Mesodermal cell (in vitro differentiated cells): Measurements from ENCODE around the gene EPGN.

Experiments used
- H3K27ac ChIP-seq: 2 replicates; pipeline ENCODE4 v1.7.0; 2013; ENCODE audit warnings: mild to moderate bottlenecking, low read depth, low read length, moderate library complexity; ENCODE audit not compliant: severe bottlenecking
- H3K36me3 ChIP-seq: 2 replicates; pipeline ENCODE4 v1.7.1; 2013; ENCODE audit warnings: mild to moderate bottlenecking, low read length, moderate library complexity; ENCODE audit not compliant: control insufficient read depth, insufficient read depth
- H3K4me1 ChIP-seq: one replicate; pipeline ENCODE4 v1.7.1; 2013; ENCODE audit warnings: mild to moderate bottlenecking, low read length; ENCODE audit not compliant: insufficient read depth, control insufficient read depth, poor library complexity, severe bottlenecking
- H3K4me3 ChIP-seq: 2 replicates; pipeline ENCODE4 v1.7.0; 2013; ENCODE audit warnings: low read length, control low read depth, mild to moderate bottlenecking; ENCODE audit not compliant: insufficient read depth, poor library complexity, severe bottlenecking; ENCODE audit errors: extremely low read depth
- H3K9me3 ChIP-seq: 2 replicates; pipeline ENCODE4 v1.7.1; 2013; ENCODE audit warnings: mild to moderate bottlenecking, low read length, moderate library complexity; ENCODE audit not compliant: control insufficient read depth
- WGBS, 2 experiments: methylation state at CpG; one replicate each; pipeline ENCODE4 v1.1.5; 2013; ENCODE audit warnings: missing lambda C conversion rate in 2 of 2; ENCODE audit not compliant: insufficient coverage in 2 of 2; 5-methylcytosine and 5-hydroxymethylcytosine counted together

The EPGN gene

DNA sequence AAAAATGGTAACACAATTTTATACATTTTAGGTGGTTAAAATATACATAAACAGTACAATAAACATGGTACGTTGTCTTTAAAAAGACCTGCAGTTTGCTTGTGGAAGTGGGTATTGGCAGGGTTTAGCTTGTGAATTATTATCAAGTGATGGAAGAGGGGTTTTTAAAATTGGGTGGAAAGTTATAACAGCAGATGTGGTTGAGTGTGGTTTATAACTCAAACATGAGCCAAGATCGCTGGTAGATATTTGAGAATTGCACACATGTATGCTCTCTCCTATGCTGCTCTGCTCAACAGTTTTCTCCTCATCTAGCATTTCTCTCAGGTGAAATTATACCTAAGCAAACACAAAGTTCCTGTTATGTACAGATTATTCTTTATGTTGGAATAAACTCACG, 14.0 kb downstream of the EPGN start:
- Histone ChIP-seq H3K36me3 (no peaks in the 10 kb centered on the region), H3K27ac (no peak overlapping the region), H3K9me3 (no peaks in the 10 kb centered on the region), H3K4me3 (no peak overlapping the region), H3K4me1 (no peaks in the 10 kb centered on the region)
- 90% methylated on average over 2 of the region's 3 CpGs; no CpG with 5 or more reads in 1 of the 2 experiments for WGBS, 2 experiments

DNA sequence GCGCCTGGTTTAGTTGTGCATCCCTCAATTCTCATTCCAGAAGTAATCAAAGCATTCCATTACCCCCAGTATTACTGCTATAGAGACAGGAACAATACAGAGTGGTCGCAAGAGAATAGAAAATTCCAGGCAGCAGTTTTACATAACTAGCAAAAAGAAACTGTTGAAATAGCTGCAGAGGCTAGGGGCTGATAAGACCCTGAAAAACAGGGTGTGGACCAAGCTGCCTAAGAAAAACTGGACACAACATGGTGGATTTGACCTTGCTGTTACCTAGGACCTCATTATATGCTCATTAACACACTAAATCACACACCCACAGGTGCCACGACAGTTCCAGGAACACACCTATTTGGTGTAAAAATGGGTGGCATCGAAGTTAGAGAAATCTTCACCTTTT, 15.4 kb downstream of the EPGN start:
- no peaks in the 10 kb centered on the region for H3K9me3 ChIP-seq
- H3K27ac ChIP-seq: no peak overlapping the region
- H3K36me3 ChIP-seq: no peaks in the 10 kb centered on the region
- 44 to 100% methylated on average over 1 of the region's 4 CpGs for WGBS, 2 experiments
- no peaks in the 10 kb centered on the region for H3K4me1 ChIP-seq
- H3K4me3 ChIP-seq: no peak overlapping the region

DNA sequence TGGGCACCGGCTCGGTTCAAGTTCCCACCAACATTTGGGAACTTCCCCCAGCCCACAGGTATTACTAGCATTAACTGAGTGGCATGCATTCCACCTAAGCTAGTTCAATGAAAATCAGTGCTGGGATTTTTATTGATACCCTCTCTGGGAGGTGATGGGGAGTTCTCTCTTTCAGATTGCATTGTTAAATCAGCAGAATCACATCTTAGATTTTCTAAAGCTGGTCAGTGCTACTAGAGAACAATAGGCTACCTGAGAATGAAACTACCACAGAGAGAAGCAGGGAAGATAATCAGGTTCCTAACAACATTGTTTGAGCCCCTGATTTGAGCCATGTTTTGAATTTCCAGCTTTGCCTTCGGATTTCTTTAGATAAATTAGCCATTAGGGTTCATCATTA, 16.0 kb downstream of the EPGN start:
- H3K36me3 ChIP-seq: no peaks in the 10 kb centered on the region
- H3K27ac ChIP-seq: no peak overlapping the region
- no peaks in the 10 kb centered on the region for H3K9me3 ChIP-seq
- 83 to 100% methylated on average over 1 to 2 of the region's 3 CpGs for WGBS, 2 experiments
- no peak overlapping the region for H3K4me3 ChIP-seq
- H3K4me1 ChIP-seq: no peaks in the 10 kb centered on the region

DNA sequence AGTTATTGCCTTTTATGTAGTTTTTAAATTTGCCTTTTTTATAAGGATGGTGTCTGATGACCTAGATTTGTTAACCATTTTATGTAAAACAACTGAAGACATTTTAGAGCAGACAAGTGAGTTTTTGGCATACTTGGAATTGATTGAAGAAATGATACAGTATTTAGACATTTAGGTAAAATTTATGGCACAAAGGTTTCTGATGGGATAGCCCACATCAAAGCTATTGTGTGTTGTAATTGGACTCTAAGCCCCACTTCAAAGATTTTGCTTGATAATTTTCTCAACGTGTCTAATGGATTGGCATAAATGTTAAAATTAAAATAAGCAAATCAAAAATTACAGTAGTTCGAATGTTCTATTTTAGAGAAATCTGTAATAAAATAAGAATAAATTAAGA, 17.6 kb downstream of the EPGN start:
- no peak overlapping the region for H3K4me3 ChIP-seq
- H3K36me3 ChIP-seq: no peaks in the 10 kb centered on the region
- no peaks in the 10 kb centered on the region for H3K4me1 ChIP-seq
- no peaks in the 10 kb centered on the region for H3K9me3 ChIP-seq
- no peak overlapping the region for H3K27ac ChIP-seq
- no CpG with 5 or more reads among the region's 2 CpGs for WGBS, 2 experiments

DNA sequence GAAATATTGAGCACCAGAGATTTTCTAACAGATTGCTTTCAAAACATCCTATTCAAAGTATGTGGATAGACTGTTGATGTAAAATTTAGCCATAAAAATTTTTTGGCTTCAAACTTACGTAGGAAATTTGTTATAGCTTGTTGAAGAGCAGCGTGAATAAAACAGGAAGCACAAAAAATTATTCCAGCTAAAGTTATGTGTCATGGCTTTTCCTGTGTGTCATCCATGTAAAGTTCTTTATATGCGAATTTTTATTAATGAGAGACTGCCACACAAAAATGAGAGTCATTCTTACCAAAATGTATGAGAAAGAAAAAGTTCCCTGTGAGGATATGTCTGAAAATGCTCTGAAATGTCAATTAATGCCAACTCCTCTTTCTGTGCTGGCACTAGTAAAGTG, 19.5 kb downstream of the EPGN start:
- Histone ChIP-seq H3K4me1 (no peaks in the 10 kb centered on the region), H3K36me3 (no peaks in the 10 kb centered on the region), H3K27ac (no peak overlapping the region), H3K4me3 (no peak overlapping the region), H3K9me3 (no peaks in the 10 kb centered on the region)
- WGBS, 2 experiments: 89% methylated on average over 3 of the region's 3 CpGs; no CpG with 5 or more reads in 1 of the 2 experiments

DNA sequence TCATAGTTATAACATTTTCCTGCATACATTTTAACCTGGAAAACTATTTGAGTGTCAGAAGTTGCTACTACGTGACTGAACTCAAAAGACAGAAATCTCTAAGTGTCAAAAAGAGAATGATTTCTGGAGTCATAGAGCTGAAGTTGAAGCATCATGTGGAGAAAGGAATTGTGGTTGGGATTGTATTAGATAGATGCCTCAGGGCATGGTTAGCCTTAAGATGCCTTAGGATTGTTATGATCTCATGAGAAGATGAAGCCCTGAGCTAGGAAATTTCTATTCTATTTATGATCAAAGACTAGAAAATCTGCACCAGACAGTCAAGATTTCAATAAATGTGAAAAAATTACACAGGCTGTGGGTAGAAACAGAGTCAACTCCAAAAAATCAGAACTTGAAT, 20.2 kb downstream of the EPGN start:
- 100% methylated on average over 1 of the region's 1 CpG; no CpG with 5 or more reads in 1 of the 2 experiments for WGBS, 2 experiments
- Histone ChIP-seq H3K4me3 (no peak overlapping the region), H3K36me3 (no peaks in the 10 kb centered on the region), H3K9me3 (no peaks in the 10 kb centered on the region), H3K27ac (no peak overlapping the region), H3K4me1 (no peaks in the 10 kb centered on the region)

DNA sequence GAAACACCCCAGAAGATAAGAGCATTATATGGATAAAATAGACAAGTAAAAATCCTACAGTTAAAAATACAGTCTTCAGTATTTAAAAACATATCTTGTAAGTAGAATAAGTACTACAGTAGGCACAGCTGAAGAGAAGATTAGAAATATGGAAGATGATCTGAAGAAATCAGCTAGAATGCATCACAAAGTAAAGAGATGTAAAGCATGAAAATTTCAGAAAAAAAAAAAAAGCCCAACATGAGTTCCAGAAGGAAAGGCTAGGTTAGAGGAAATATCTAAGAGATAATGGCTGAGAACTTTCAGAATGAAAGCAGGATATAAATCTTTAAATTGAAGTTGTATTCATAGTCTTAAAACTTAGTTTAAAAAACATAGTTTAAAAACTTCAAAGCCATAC, 21.0 kb downstream of the EPGN start:
- Histone ChIP-seq H3K9me3 (no peaks in the 10 kb centered on the region), H3K27ac (no peak overlapping the region), H3K36me3 (no peaks in the 10 kb centered on the region), H3K4me3 (no peak overlapping the region), H3K4me1 (no peaks in the 10 kb centered on the region)

DNA sequence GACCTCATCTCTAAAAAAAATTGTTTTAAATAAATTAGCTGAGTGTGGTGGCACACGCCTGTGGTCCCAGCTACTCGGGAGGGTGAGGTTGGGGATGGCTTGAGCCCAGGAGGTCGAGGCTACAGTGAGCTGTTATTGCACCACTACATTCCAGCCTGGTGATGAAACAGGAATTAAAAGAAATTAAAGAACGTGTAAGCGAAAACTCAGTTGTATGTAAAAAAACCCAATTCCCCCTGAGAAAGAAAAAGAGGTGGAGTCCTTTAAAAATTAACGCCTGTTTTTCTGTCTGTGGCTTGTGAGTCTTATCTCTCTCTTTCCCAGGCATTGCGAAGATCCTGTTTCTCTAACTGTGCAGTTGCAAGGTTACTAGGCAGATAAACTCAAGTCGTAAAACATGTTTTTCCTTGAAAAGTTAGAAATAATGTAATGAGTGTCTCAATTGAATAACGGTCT, 22.1 kb downstream of the EPGN start:
- no peaks in the 10 kb centered on the region for H3K4me1 ChIP-seq
- H3K27ac ChIP-seq: no peak overlapping the region
- H3K36me3 ChIP-seq: no peaks in the 10 kb centered on the region
- no peaks in the 10 kb centered on the region for H3K9me3 ChIP-seq
- WGBS, 2 experiments: 93 to 100% methylated on average over 2 to 5 of the region's 9 CpGs
- H3K4me3 ChIP-seq: no peak overlapping the region

DNA sequence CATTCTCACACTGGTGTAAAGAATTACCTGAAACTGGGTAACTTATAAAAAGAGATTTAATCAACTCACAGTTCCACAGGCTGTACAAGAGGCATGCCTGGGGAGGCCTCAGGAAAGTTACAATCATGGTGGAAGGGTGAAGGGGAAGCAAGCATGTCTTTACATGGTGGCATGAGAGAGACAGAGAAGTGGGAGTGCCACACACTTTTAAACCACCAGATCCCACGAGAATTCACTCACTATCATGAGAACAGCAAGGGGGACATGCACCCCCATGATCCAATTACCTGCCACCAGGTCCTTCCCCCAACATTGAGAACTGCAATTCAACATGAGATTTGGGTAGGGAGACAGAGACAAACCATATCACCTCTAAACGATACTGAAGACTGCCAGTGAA, 23.0 kb downstream of the EPGN start:
- WGBS, 2 experiments: 80% methylated on average over 1 of the region's 2 CpGs
- H3K9me3 ChIP-seq: no peaks in the 10 kb centered on the region
- no peak overlapping the region for H3K27ac ChIP-seq
- no peak overlapping the region for H3K4me3 ChIP-seq
- H3K4me1 ChIP-seq: no peaks in the 10 kb centered on the region
- H3K36me3 ChIP-seq: no peaks in the 10 kb centered on the region

DNA sequence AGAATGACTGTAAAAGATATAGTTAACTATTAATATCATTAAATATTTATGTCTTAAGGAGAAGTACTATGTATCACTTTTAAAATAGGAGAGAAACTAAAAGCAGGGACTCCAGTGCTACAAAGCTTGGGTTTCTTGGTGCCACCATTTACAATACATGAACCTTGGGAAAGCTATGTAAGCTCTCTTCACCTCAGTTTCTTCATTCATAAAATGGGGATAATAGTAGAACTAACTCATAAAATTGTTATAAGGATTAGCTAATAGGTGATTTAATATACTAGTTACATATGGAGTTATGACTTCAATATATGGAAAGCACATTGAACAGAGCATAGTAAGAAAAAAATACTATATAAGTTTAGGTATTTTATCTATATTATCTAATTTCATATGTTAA, 23.7 kb downstream of the EPGN start:
- Histone ChIP-seq H3K36me3 (no peaks in the 10 kb centered on the region), H3K9me3 (no peaks in the 10 kb centered on the region), H3K4me3 (no peak overlapping the region), H3K27ac (no peak overlapping the region), H3K4me1 (no peaks in the 10 kb centered on the region)

DNA sequence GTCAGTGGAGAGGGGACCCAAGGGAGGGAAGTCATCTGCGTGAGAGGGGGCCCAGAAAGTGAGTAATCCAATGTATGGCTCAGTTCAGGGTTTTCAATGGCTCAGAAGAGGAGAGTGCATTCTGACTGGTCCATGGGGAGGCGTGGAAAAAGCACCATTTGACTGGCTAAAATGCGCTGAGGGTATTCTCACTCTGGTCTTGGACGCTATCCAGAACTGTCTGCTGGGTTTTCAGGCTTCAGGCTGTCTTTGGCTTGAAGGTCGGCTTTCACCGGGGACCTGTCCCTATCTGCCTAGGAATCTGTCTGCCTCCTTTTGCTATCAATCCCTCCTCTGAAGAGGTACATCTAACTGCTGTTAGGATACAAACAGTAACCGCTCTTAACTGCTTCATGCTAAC, 26.4 kb downstream of the EPGN start:
- Histone ChIP-seq H3K9me3 (no peaks in the 10 kb centered on the region), H3K36me3 (no peaks in the 10 kb centered on the region), H3K4me3 (no peak overlapping the region), H3K4me1 (no peaks in the 10 kb centered on the region), H3K27ac (no peak overlapping the region)
- 93 to 95% methylated on average over 7 of the region's 7 CpGs for WGBS, 2 experiments
